Caco-2 (cell line): ENCODE results near the gene CYP2U1. TPM values are rescaled to one million over a fixed set of nuclear protein-coding genes. Genes with fewer than 3 reads are reported as not detected.
A peak's percentile ranks its signal among the peaks of the same experiment; 100 is the strongest.

Experiments
- BruUV-seq: library from RNA; stranded (reverse); fragments of 400-500 nt; replicated peaks from 2 replicates; lab custom pipeline; 2021; lab: Mats Ljungman, UMichigan
- CTCF ChIA-PET: fragments of 300-600 bp; sonication (Branson Sonifier 250); formaldehyde crosslinking; loops from one replicate; lab custom pipeline; 2022; ENCODE audit warnings: antibody characterized with exemption; lab: Charles Lee
- POLR2A ChIA-PET: fragments of 300-600 bp; sonication (Branson Sonifier 250); formaldehyde crosslinking; loops from one replicate; lab custom pipeline; 2022; ENCODE audit warnings: antibody characterized with exemption; lab: Charles Lee
- DNase-seq, 2 experiments: peaks; one replicate each; pipeline versions ENCODE4 v3.0.0 to v3.0.0-alpha.2; 2020 to 2022
- H3K27me3 ChIP-seq: replicated peaks from 2 replicates; pipeline ENCODE4 v1.6.0; 2011; ENCODE audit warnings: low read length; ENCODE audit not compliant: control insufficient read depth, insufficient read depth
- H3K36me3 ChIP-seq: 2 replicates; pipeline ENCODE4 v1.5.1; 2011; ENCODE audit warnings: low read length; ENCODE audit not compliant: control insufficient read depth, insufficient read depth
- H3K4me1 ChIP-seq: fragments of 250-450 bp; sonication (Bioruptor Pico); 2 replicates; pipeline ENCODE4 v1.5.1; 2020; ENCODE audit warnings: mild to moderate bottlenecking
- H3K4me3 ChIP-seq: 2 replicates; pipeline ENCODE4 v1.5.1; 2011; ENCODE audit warnings: low read depth, mild to moderate bottlenecking, control low read depth, low read length
- H3K9me3 ChIP-seq: fragments of 250-450 bp; sonication (Bioruptor Pico); 2 replicates; pipeline ENCODE4 v1.5.1; 2020; ENCODE audit warnings: mild to moderate bottlenecking, moderate library complexity
- H3K27ac Mint-ChIP-seq: one replicate; pipeline ENCODE4 v1.8.0; 2022; ENCODE audit warnings: mixed read lengths; ENCODE audit not compliant: unreplicated experiment
- H3K27me3 Mint-ChIP-seq: one replicate; pipeline ENCODE4 v1.8.0; 2022; ENCODE audit warnings: mixed read lengths; ENCODE audit not compliant: insufficient read depth, unreplicated experiment
- H3K36me3 Mint-ChIP-seq: one replicate; pipeline ENCODE4 v1.8.0; 2022; ENCODE audit warnings: mild to moderate bottlenecking, mixed read lengths; ENCODE audit not compliant: insufficient read depth, unreplicated experiment
- H3K4me1 Mint-ChIP-seq: one replicate; pipeline ENCODE4 v1.8.0; 2022; ENCODE audit warnings: low read depth, mixed read lengths; ENCODE audit not compliant: unreplicated experiment
- H3K4me3 Mint-ChIP-seq: one replicate; pipeline ENCODE4 v1.8.0; 2022; ENCODE audit warnings: mild to moderate bottlenecking, moderate library complexity, mixed read lengths; ENCODE audit not compliant: unreplicated experiment
- H3K9me3 Mint-ChIP-seq: one replicate; pipeline ENCODE4 v1.8.0; 2022; ENCODE audit warnings: mixed read lengths; ENCODE audit not compliant: unreplicated experiment
- intact Hi-C: fragments of 100-400 bp; cut with micrococcal nuclease; formaldehyde crosslinking; loops from one replicate; pipeline ENCODE4 v1.10.0; 2022; ENCODE audit not compliant: unreplicated experiment
- total RNA-seq: library from RNA; stranded (reverse); gene quantifications from 2 replicates; pipeline ENCODE4 v1.2.3, GENCODE V29; 2022
- TF ChIP-seq, protein P1 (sequence below), 2 experiments: fragments of 200-600 bp in 1 of 2; IDR thresholded peaks; 1 replicate in 1 of 2; 2 replicates in 1 of 2; pipeline versions ENCODE4 v1.5.1 to v1.8.0; 2011 to 2022; ENCODE audit warnings: antibody characterized with exemption in 1 of 2, control low read depth in 1 of 2, inconsistent platforms in 1 of 2, low read depth in 1 of 2, low read length in 1 of 2, mild to moderate bottlenecking in 1 of 2, moderate library complexity in 1 of 2; ENCODE audit not compliant: insufficient read depth in 1 of 2, severe bottlenecking in 1 of 2, unreplicated experiment in 1 of 2

CYP2U1 gene
- total RNA-seq, 1 experiment from 2014 or later: 1.7 TPM

DNA sequence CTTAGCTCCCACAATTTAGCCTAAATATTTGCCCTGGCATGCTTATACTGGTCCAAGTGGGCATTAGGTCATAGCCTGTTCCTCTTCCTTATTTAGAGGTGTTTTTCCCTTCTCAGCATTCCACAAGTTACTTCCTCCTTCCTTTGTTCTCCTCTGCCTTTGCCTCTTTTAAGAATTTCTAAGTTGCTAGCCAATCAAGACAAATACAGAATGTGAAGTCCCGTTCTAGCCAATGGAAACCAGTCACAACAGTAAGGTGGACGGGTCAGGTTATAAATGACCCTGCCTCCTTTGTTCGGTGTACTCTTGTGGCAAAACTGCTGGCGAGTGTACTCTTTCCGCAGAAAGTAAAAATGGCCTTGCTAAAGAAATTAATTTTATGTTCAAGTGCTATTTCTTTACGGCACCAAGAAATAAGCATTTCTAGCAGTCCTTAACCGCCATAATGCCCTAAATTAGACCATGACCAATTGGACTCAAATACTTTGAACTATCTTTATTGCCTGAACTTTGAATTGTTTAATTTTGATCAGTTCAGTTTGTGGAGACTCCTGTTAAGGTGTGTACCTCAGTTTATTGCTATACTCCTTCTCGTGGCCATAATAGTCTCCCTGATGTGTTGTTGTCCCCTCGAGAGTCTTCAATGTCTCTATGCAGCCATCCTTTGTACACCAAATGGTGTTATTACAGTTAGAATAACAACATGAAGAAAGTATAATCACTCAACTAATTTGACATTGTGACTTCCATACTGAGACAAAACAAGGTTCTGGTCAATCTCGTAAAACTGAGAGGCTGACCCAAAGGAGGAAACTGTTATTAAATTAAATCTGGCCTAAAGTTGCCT, 56.8 kb downstream of the CYP2U1 start:
- no peak for DNase-seq
- POLR2A ChIA-PET: no interaction called here
- H3K9me3 Mint-ChIP-seq: no peaks in the 10 kb centered on the region
- Histone ChIP-seq H3K27me3 (no peaks in the 10 kb centered on the region), H3K4me1 (no peaks in the 10 kb centered on the region), H3K36me3 (no peaks in the 10 kb centered on the region), H3K4me3 (no peak overlapping the region), H3K9me3 (no peaks in the 10 kb centered on the region)
- H3K4me3 Mint-ChIP-seq: no peak overlapping the region
- no TSS peak for BruUV-seq
- no peak overlapping the region for H3K27ac Mint-ChIP-seq
- no peaks in the 10 kb centered on the region for H3K27me3 Mint-ChIP-seq
- TF ChIP-seq, protein P1, sequence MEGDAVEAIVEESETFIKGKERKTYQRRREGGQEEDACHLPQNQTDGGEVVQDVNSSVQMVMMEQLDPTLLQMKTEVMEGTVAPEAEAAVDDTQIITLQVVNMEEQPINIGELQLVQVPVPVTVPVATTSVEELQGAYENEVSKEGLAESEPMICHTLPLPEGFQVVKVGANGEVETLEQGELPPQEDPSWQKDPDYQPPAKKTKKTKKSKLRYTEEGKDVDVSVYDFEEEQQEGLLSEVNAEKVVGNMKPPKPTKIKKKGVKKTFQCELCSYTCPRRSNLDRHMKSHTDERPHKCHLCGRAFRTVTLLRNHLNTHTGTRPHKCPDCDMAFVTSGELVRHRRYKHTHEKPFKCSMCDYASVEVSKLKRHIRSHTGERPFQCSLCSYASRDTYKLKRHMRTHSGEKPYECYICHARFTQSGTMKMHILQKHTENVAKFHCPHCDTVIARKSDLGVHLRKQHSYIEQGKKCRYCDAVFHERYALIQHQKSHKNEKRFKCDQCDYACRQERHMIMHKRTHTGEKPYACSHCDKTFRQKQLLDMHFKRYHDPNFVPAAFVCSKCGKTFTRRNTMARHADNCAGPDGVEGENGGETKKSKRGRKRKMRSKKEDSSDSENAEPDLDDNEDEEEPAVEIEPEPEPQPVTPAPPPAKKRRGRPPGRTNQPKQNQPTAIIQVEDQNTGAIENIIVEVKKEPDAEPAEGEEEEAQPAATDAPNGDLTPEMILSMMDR (IDR thresholded peaks at IDR 0.05; ENCODE audit: insufficient read depth in 1 of 2, low read depth in 1 of 2, low read length in 1 of 2, severe bottlenecking in 1 of 2, unreplicated experiment in 1 of 2): no peak
- intact Hi-C loops: loop anchor here (5.0 kb wide), 1 partner anchor 56 kb away; the partner anchor contains the start of gene CYP2U1
- CTCF ChIA-PET: no interaction called here
- H3K4me1 Mint-ChIP-seq: peaks cover 13% of the 10 kb centered on the region
- H3K36me3 Mint-ChIP-seq: no peaks in the 10 kb centered on the region

DNA sequence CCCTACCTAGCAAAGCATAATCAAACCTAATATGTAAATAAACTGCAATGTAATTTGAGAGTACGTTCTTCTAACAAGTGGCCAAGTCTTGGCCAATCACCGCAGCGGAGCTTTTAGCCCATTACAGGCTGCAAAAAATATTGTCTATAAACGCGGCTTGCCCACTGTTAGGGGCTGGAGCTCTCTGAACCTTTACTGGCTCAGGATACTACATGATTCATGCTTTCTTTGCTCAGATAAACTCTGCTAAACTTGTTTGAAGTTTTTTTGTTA, 57.4 kb downstream of the CYP2U1 start:
- no peak overlapping the region for H3K4me3 Mint-ChIP-seq
- H3K27ac Mint-ChIP-seq: no peak overlapping the region
- H3K27me3 Mint-ChIP-seq: no peaks in the 10 kb centered on the region
- DNase-seq: no peak
- POLR2A ChIA-PET: no interaction called here
- peak overlapping the region; percentile 8; the same call in 1 of the 2 replicates for H3K4me3 ChIP-seq
- H3K36me3 Mint-ChIP-seq: no peaks in the 10 kb centered on the region
- CTCF ChIA-PET: no interaction called here
- no TSS peak for BruUV-seq
- no peaks in the 10 kb centered on the region for H3K27me3 ChIP-seq
- no peaks in the 10 kb centered on the region for H3K9me3 Mint-ChIP-seq
- H3K9me3 ChIP-seq: no peaks in the 10 kb centered on the region
- intact Hi-C loops: loop anchor here (5.0 kb wide), 1 partner anchor 56 kb away; the partner anchor contains the start of gene CYP2U1
- TF ChIP-seq, protein P1 (IDR thresholded peaks at IDR 0.05; ENCODE audit: insufficient read depth in 1 of 2, low read depth in 1 of 2, low read length in 1 of 2, severe bottlenecking in 1 of 2, unreplicated experiment in 1 of 2): no peak
- no peaks in the 10 kb centered on the region for H3K4me1 ChIP-seq
- peaks cover 13% of the 10 kb centered on the region for H3K4me1 Mint-ChIP-seq
- H3K36me3 ChIP-seq: no peaks in the 10 kb centered on the region

DNA sequence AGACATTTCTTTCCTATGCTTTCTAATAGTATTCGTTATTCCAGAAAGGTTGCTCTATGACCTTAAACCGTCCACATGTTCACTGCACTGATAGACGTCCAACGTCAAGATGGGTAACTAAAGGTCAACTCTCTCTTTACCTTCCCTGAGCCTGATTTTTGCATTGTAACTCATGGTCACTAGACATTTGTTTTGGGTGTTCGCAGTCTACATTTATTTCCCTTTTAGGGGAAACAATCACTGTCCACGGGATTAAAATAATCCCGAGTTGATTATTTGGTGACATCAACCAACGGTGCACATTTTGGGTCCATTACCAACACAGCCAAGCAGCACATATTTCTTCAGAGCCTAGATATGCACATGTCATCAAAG, 57.8 kb downstream of the CYP2U1 start:
- no peak overlapping the region for H3K27ac Mint-ChIP-seq
- no peaks in the 10 kb centered on the region for H3K36me3 Mint-ChIP-seq
- TSS peak; percentile 74 for BruUV-seq
- intact Hi-C loops: loop anchor here (5.0 kb wide), 1 partner anchor 57 kb away; the partner anchor contains the start of gene CYP2U1
- ChIA-PET POLR2A (interaction anchor here (1.6 kb wide), 1 partner anchor 269 kb away, joined by 5 read pairs; the partner anchor contains the start of gene PAPSS1), CTCF (no interaction called here)
- H3K9me3 Mint-ChIP-seq: no peaks in the 10 kb centered on the region
- Histone ChIP-seq H3K9me3 (no peaks in the 10 kb centered on the region), H3K27me3 (no peaks in the 10 kb centered on the region), H3K36me3 (no peaks in the 10 kb centered on the region), H3K4me1 (no peaks in the 10 kb centered on the region), H3K4me3 (peak overlapping the region; percentile 95)
- peak overlapping the region; percentile 90 for H3K4me3 Mint-ChIP-seq
- TF ChIP-seq, protein P1 (IDR thresholded peaks at IDR 0.05; ENCODE audit: insufficient read depth in 1 of 2, low read depth in 1 of 2, low read length in 1 of 2, severe bottlenecking in 1 of 2, unreplicated experiment in 1 of 2): no peak
- peaks cover 13% of the 10 kb centered on the region for H3K4me1 Mint-ChIP-seq
- DNase-seq: no peak
- no peaks in the 10 kb centered on the region for H3K27me3 Mint-ChIP-seq
